ENCODE results near the gene TINAGL1.

TINAGL1 gene

GRCh38 chr1:31592132-31592531 lies 15.8 kb downstream of the TINAGL1 start:
- Histone ChIP-seq H3K27me3 (ENCODE audit: control insufficient read depth, insufficient read depth, low read length, poor library complexity, severe bottlenecking) (peaks cover 38% of the 10 kb centered on the region), H3K27ac (ENCODE audit: insufficient read depth, low read depth, low read length, poor library complexity, severe bottlenecking) (no peak overlapping the region), H3K4me3 (ENCODE audit: insufficient read depth, low read depth, low read length) (no peak overlapping the region), H3K9me3 (ENCODE audit: control insufficient read depth, low read length) (no peaks in the 10 kb centered on the region), H3K36me3 (ENCODE audit: control insufficient read depth, insufficient read depth, low read length) (no peaks in the 10 kb centered on the region), H3K4me1 (ENCODE audit: control insufficient read depth, insufficient read depth, low read length) (no peaks in the 10 kb centered on the region)

GRCh38 chr1:31593136-31593665 lies 16.9 kb downstream of the TINAGL1 start:
- no peaks in the 10 kb centered on the region for H3K36me3 ChIP-seq (ENCODE audit: control insufficient read depth, insufficient read depth, low read length)
- no peak overlapping the region for H3K27ac ChIP-seq (ENCODE audit: insufficient read depth, low read depth, low read length, poor library complexity, severe bottlenecking)
- H3K27me3 ChIP-seq (ENCODE audit: control insufficient read depth, insufficient read depth, low read length, poor library complexity, severe bottlenecking), result peaks cover 33% of the 10 kb centered on the region
- 90 to 91% methylated on average over 5 of the region's 5 CpGs for WGBS, 2 experiments
- H3K4me1 ChIP-seq (ENCODE audit: control insufficient read depth, insufficient read depth, low read length), result no peaks in the 10 kb centered on the region
- no peaks in the 10 kb centered on the region for H3K9me3 ChIP-seq (ENCODE audit: control insufficient read depth, low read length)
- H3K4me3 ChIP-seq (ENCODE audit: insufficient read depth, low read depth, low read length), result no peak overlapping the region

- Histone ChIP-seq H3K9me3 (ENCODE audit: control insufficient read depth, low read length) (no peaks in the 10 kb centered on the region), H3K4me3 (ENCODE audit: insufficient read depth, low read depth, low read length) (no peak overlapping the region), H3K27me3 (ENCODE audit: control insufficient read depth, insufficient read depth, low read length, poor library complexity, severe bottlenecking) (peaks cover 25% of the 10 kb centered on the region), H3K36me3 (ENCODE audit: control insufficient read depth, insufficient read depth, low read length) (no peaks in the 10 kb centered on the region), H3K4me1 (ENCODE audit: control insufficient read depth, insufficient read depth, low read length) (no peaks in the 10 kb centered on the region), H3K27ac (ENCODE audit: insufficient read depth, low read depth, low read length, poor library complexity, severe bottlenecking) (no peak overlapping the region)
- WGBS, 2 experiments, result 51 to 55% methylated on average over 10 of the region's 10 CpGs
These were observed 17.7 kb downstream of the TINAGL1 start for GRCh38 chr1:31593770-31594632.

- no peaks in the 10 kb centered on the region for H3K4me1 ChIP-seq (ENCODE audit: control insufficient read depth, insufficient read depth, low read length)
- no peaks in the 10 kb centered on the region for H3K9me3 ChIP-seq (ENCODE audit: control insufficient read depth, low read length)
- no peaks in the 10 kb centered on the region for H3K36me3 ChIP-seq (ENCODE audit: control insufficient read depth, insufficient read depth, low read length)
- no peak overlapping the region for H3K27ac ChIP-seq (ENCODE audit: insufficient read depth, low read depth, low read length, poor library complexity, severe bottlenecking)
- H3K4me3 ChIP-seq (ENCODE audit: insufficient read depth, low read depth, low read length), result no peak overlapping the region
- 87 to 88% methylated on average over 4 of the region's 4 CpGs for whole genome bisulfite sequencing, 2 experiments
- peaks cover 6% of the 10 kb centered on the region for H3K27me3 ChIP-seq (ENCODE audit: control insufficient read depth, insufficient read depth, low read length, poor library complexity, severe bottlenecking)
These were observed 19.8 kb downstream of the TINAGL1 start for GRCh38 chr1:31595836-31596736.

GRCh38 chr1:31596737-31597097 lies 20.4 kb downstream of the TINAGL1 start:
- 92 to 96% methylated on average over 6 of the region's 6 CpGs for WGBS, 2 experiments
- Histone ChIP-seq H3K27ac (ENCODE audit: insufficient read depth, low read depth, low read length, poor library complexity, severe bottlenecking) (no peak overlapping the region), H3K9me3 (ENCODE audit: control insufficient read depth, low read length) (no peaks in the 10 kb centered on the region), H3K27me3 (ENCODE audit: control insufficient read depth, insufficient read depth, low read length, poor library complexity, severe bottlenecking) (peaks cover 1% of the 10 kb centered on the region), H3K4me1 (ENCODE audit: control insufficient read depth, insufficient read depth, low read length) (no peaks in the 10 kb centered on the region), H3K4me3 (ENCODE audit: insufficient read depth, low read depth, low read length) (no peak overlapping the region), H3K36me3 (ENCODE audit: control insufficient read depth, insufficient read depth, low read length) (no peaks in the 10 kb centered on the region)

- H3K27me3 ChIP-seq (ENCODE audit: control insufficient read depth, insufficient read depth, low read length, poor library complexity, severe bottlenecking), result no peaks in the 10 kb centered on the region
- no peak overlapping the region for H3K4me3 ChIP-seq (ENCODE audit: insufficient read depth, low read depth, low read length)
- no peaks in the 10 kb centered on the region for H3K9me3 ChIP-seq (ENCODE audit: control insufficient read depth, low read length)
- H3K27ac ChIP-seq (ENCODE audit: insufficient read depth, low read depth, low read length, poor library complexity, severe bottlenecking), result no peak overlapping the region
- H3K36me3 ChIP-seq (ENCODE audit: control insufficient read depth, insufficient read depth, low read length), result no peaks in the 10 kb centered on the region
- WGBS, 2 experiments, result 76 to 82% methylated on average over 6 to 7 of the region's 7 CpGs
- H3K4me1 ChIP-seq (ENCODE audit: control insufficient read depth, insufficient read depth, low read length), result no peaks in the 10 kb centered on the region
These were observed 22.7 kb downstream of the TINAGL1 start for GRCh38 chr1:31598980-31599379.

GRCh38 chr1:31600641-31601040 lies 24.3 kb downstream of the TINAGL1 start:
- Histone ChIP-seq H3K9me3 (ENCODE audit: control insufficient read depth, low read length) (no peaks in the 10 kb centered on the region), H3K27me3 (ENCODE audit: control insufficient read depth, insufficient read depth, low read length, poor library complexity, severe bottlenecking) (no peaks in the 10 kb centered on the region), H3K36me3 (ENCODE audit: control insufficient read depth, insufficient read depth, low read length) (no peaks in the 10 kb centered on the region), H3K27ac (ENCODE audit: insufficient read depth, low read depth, low read length, poor library complexity, severe bottlenecking) (no peak overlapping the region), H3K4me1 (ENCODE audit: control insufficient read depth, insufficient read depth, low read length) (no peaks in the 10 kb centered on the region), H3K4me3 (ENCODE audit: insufficient read depth, low read depth, low read length) (no peak overlapping the region)
- WGBS, 2 experiments, result 80% methylated on average over 2 of the region's 2 CpGs; no CpG with 5 or more reads in 1 of the 2 experiments

- Histone ChIP-seq H3K9me3 (ENCODE audit: control insufficient read depth, low read length) (no peaks in the 10 kb centered on the region), H3K4me3 (ENCODE audit: insufficient read depth, low read depth, low read length) (no peak overlapping the region), H3K4me1 (ENCODE audit: control insufficient read depth, insufficient read depth, low read length) (no peaks in the 10 kb centered on the region), H3K36me3 (ENCODE audit: control insufficient read depth, insufficient read depth, low read length) (no peaks in the 10 kb centered on the region), H3K27ac (ENCODE audit: insufficient read depth, low read depth, low read length, poor library complexity, severe bottlenecking) (no peak overlapping the region), H3K27me3 (ENCODE audit: control insufficient read depth, insufficient read depth, low read length, poor library complexity, severe bottlenecking) (no peaks in the 10 kb centered on the region)
- 90 to 97% methylated on average over 1 to 2 of the region's 2 CpGs for WGBS, 2 experiments
These were observed 25.8 kb downstream of the TINAGL1 start for GRCh38 chr1:31602081-31602480.

GRCh38 chr1:31605908-31606427 lies 29.7 kb downstream of the TINAGL1 start:
- Histone ChIP-seq H3K9me3 (ENCODE audit: control insufficient read depth, low read length) (no peaks in the 10 kb centered on the region), H3K4me3 (ENCODE audit: insufficient read depth, low read depth, low read length) (no peak overlapping the region), H3K36me3 (ENCODE audit: control insufficient read depth, insufficient read depth, low read length) (no peaks in the 10 kb centered on the region), H3K27me3 (ENCODE audit: control insufficient read depth, insufficient read depth, low read length, poor library complexity, severe bottlenecking) (no peaks in the 10 kb centered on the region), H3K4me1 (ENCODE audit: control insufficient read depth, insufficient read depth, low read length) (no peaks in the 10 kb centered on the region), H3K27ac (ENCODE audit: insufficient read depth, low read depth, low read length, poor library complexity, severe bottlenecking) (no peak overlapping the region)
- whole genome bisulfite sequencing, 2 experiments, result 86 to 92% methylated on average over 4 of the region's 4 CpGs

GRCh38 chr1:31607360-31607759 lies 31.0 kb downstream of the TINAGL1 start:
- no peak overlapping the region for H3K27ac ChIP-seq (ENCODE audit: insufficient read depth, low read depth, low read length, poor library complexity, severe bottlenecking)
- H3K4me3 ChIP-seq (ENCODE audit: insufficient read depth, low read depth, low read length), result no peak overlapping the region
- H3K27me3 ChIP-seq (ENCODE audit: control insufficient read depth, insufficient read depth, low read length, poor library complexity, severe bottlenecking), result no peaks in the 10 kb centered on the region
- H3K9me3 ChIP-seq (ENCODE audit: control insufficient read depth, low read length), result no peaks in the 10 kb centered on the region
- H3K36me3 ChIP-seq (ENCODE audit: control insufficient read depth, insufficient read depth, low read length), result no peaks in the 10 kb centered on the region
- H3K4me1 ChIP-seq (ENCODE audit: control insufficient read depth, insufficient read depth, low read length), result no peaks in the 10 kb centered on the region
- WGBS, 2 experiments, result 87 to 90% methylated on average over 4 to 5 of the region's 5 CpGs

Measured in ectodermal cell (in vitro differentiated cells).